GM12864 (cell line): Measurements from ENCODE around the gene TICAM2.
A peak's percentile ranks its signal among the peaks of the same experiment; 100 is the strongest.

Experiments used
- DNase-seq: peaks from one replicate; pipeline ENCODE4 v3.0.0-alpha.2; 2011; ENCODE audit warnings: low read depth
- H3K4me3 ChIP-seq: 2 replicates; pipeline ENCODE4 v1.5.1; 2011; ENCODE audit warnings: mild to moderate bottlenecking, low read depth, low read length, control low read depth
- TF ChIP-seq, protein P1 (sequence below): IDR thresholded peaks from 2 replicates; pipeline ENCODE4 v1.5.1; 2011; ENCODE audit warnings: low read depth, mild to moderate bottlenecking, moderate library complexity, low read length, control low read depth, inconsistent platforms; ENCODE audit errors: missing control alignments

TICAM2 gene

DNA sequence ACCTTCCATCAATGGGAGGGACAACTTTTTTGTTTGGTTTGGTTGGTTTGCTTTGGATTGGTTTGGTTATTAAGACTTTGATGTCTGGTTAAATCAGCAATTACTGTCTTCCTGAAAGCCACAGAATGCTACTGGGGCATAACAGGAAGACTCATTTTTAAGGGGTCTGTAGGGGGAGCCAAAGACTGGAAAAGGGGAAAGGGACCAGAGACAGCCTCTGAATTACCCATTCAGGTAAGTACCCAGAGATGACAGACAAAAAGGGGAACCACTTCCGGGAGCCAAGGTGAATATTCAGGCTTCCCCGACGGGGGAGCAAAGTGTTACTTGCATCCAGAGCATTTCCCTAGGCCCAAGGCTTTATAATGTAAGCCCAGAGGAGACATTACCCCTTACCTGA lies 53.1 kb downstream of the TICAM2 start:
- no peak overlapping the region for H3K4me3 ChIP-seq
- TF ChIP-seq, protein P1, sequence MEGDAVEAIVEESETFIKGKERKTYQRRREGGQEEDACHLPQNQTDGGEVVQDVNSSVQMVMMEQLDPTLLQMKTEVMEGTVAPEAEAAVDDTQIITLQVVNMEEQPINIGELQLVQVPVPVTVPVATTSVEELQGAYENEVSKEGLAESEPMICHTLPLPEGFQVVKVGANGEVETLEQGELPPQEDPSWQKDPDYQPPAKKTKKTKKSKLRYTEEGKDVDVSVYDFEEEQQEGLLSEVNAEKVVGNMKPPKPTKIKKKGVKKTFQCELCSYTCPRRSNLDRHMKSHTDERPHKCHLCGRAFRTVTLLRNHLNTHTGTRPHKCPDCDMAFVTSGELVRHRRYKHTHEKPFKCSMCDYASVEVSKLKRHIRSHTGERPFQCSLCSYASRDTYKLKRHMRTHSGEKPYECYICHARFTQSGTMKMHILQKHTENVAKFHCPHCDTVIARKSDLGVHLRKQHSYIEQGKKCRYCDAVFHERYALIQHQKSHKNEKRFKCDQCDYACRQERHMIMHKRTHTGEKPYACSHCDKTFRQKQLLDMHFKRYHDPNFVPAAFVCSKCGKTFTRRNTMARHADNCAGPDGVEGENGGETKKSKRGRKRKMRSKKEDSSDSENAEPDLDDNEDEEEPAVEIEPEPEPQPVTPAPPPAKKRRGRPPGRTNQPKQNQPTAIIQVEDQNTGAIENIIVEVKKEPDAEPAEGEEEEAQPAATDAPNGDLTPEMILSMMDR = peak; percentile 50
- peak; percentile 53 for DNase-seq

DNA sequence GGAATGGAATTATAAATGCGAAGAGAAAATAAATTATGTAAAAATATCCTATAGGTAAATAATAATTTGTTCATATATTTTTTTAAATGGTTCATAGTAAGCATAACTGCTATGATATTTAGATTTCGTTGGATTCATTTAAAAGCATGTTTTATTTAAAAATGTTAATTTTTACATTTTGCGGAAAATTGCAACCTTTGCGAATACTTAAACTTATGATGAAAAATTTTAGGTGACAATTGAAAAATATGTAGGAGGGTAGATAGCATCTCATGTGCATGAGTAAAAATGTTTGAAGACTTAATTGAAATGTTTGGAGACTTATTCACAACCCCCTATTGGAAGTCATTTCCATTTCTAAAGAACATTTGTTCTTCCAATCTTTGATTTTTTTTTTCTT lies 53.6 kb downstream of the TICAM2 start:
- TF ChIP-seq, protein P1 = no peak
- no peak overlapping the region for H3K4me3 ChIP-seq
- DNase-seq = no peak

DNA sequence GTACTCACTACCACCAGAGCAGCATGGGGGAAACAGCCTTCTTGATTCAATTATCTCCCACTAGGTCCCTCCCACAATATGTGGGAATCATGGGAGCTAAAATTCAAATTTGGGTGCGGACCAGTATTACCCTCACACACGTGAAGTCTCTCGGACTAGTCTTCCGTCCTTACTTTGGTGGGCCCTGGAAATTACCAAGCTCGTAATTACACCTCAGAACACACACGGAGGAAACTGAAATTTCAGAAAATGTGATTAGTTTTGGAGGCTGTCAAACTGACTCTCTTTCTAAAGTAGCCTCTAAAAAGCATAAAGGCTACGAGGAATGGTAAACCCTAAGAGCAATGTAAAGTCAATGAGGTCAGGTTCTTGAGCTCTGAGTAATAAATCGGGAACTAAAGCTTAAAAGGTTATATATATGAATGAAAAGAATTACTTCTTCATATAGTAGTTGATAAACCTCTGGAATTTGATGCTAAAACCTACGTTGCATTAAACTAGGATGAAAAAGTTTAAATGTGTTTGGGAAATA lies 56.9 kb downstream of the TICAM2 start:
- no peak for DNase-seq
- no peak overlapping the region for H3K4me3 ChIP-seq
- TF ChIP-seq, protein P1 = no peak

DNA sequence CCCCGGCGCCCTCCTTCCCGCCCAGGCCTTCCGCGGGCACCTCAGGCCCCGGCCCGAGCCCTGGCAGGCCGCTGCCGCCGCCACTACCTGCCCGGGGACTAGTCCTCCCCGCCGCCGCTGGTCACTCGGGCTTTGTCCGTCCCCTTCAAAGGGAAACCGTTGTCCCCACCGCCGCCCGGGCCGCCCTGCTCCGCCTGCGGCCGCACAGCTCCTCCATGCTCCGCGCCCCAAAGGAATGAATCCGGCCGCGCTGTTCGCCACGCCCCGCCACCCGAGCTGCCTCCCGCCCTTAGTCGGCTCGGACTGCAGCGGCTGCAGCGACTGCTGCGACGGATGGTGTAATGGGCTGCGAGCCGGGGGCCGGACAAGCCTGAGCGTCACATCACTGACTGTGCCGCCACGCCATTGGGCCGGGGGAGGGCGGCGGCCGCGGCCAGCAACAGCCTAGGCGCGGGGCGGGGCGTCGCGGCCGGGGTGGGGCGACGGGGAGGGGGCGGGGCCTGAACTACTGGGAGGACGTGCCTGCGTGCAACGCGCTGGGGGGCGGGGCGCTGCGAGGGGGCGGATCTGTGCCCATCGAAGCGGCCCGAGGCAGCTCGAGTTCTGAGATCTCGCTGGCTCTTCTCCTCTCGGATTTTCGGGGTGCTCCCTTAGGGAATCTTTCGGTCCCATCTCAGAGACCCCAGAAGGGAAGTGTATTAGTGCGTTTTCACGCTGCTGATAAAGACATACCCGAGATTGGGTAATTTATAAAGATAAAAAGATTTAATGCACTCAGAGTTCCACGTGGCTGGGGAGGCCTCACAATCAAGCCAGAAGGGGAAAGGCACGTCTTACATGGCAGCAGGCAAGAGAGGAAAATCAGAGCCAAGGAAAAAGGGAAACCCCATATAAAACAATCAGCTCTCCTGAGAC lies 57.6 kb downstream of the TICAM2 start, which contains the start of gene FEM1C:
TSS of gene FEM1C (minus strand) at position 340 of the 915 bp plus-strand sequence. CDS start 1,282 bp downstream, outside the sequence.
- H3K4me3 ChIP-seq = peak within 1 kb of the TSS; percentile 92
- peak; percentile 85 for DNase-seq
- TF ChIP-seq, protein P1 = no peak

DNA sequence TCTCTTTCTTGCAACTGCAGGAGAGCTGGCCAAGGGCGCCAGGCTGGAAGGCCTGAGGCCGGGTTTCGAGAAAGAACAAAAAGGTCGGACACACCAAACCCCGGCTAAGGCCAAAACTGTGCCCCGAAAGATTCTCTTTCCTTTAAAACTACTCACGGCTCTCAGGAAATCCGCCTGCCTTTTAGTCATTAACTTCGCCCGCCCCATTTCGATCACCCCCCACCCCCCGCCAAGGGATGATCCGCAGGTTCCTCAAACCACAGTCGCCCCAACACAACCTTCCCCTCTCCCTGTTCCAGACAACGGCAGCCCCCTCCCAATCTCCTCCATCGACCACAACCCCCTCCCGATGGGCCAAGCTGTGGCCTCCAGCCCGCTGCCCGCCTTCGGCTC lies 58.2 kb downstream of the TICAM2 start:
- TF ChIP-seq, protein P1 = no peak
- no peak for DNase-seq
- peak overlapping the region; percentile 92 for H3K4me3 ChIP-seq

DNA sequence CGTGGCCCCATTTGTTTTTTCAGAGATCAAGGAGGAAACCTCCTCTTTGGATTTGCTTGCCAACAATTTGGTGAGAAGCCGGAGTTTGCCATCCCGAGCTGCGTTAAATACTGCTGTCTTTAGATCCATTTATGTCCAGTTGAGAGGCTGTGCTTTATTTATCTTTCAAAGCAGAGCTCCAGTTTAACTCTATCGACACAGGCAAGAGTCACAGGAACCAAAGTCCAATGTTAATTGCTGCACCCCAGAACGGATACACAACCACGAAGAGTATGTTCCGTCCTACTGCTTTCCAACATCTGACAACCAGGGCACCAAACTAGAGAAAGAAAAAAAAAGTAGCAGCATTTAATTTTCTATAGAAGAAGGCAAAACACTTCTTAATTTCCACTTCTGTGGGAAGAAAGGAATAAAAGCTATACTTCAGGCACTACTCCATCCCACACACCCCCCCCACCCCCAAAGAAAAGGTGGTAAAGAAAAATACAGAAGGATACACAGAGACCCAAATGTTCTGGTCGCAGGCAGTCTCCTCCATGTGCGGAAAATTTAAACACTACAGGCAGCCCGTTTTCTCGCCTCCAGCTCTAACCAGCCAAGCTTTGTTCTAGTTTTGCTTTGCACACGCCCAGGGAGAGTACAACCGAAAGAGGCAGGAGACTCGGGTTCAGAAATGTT lies 58.8 kb downstream of the TICAM2 start:
- peak overlapping the region; percentile 92 for H3K4me3 ChIP-seq
- peak; percentile 46 for DNase-seq
- TF ChIP-seq, protein P1 = no peak
